Panc1 (cell line): ENCODE data around the gene CDYL.

Experiments
- POLR2AphosphoS5 ChIP-seq: IDR thresholded peaks from 2 replicates; pipeline ENCODE4 v1.6.1; 2012; ENCODE audit warnings: mild to moderate bottlenecking, low read depth, low read length, moderate library complexity
- SIN3A ChIP-seq: IDR thresholded peaks from 2 replicates; pipeline ENCODE4 v1.6.1; 2012; ENCODE audit warnings: low read depth, mild to moderate bottlenecking, low read length, moderate library complexity, borderline replicate concordance; ENCODE audit not compliant: insufficient read depth
- TCF7L2 ChIP-seq: IDR thresholded peaks from 2 replicates; pipeline ENCODE4 v1.6.1; 2011; ENCODE audit warnings: mild to moderate bottlenecking, low read depth, low read length, inconsistent platforms
- TF ChIP-seq, protein P1 (sequence below): fragments of 450-650 bp; IDR thresholded peaks from 2 replicates; pipeline ENCODE4 v1.5.1; 2017; ENCODE audit warnings: mild to moderate bottlenecking
- TF ChIP-seq, protein P2 (sequence below), 2 experiments: IDR thresholded peaks; 2 replicates each; pipeline ENCODE4 v1.6.1; 2011 to 2012; ENCODE audit warnings: low read depth in 2 of 2, control low read depth in 1 of 2, low read length in 1 of 2, mild to moderate bottlenecking in 1 of 2, moderate library complexity in 1 of 2; ENCODE audit not compliant: insufficient read depth in 1 of 2

GRCh38 chr6:4856785-4857184 lies 80.6 kb downstream of the CDYL start:
- TF ChIP-seq, protein P1, sequence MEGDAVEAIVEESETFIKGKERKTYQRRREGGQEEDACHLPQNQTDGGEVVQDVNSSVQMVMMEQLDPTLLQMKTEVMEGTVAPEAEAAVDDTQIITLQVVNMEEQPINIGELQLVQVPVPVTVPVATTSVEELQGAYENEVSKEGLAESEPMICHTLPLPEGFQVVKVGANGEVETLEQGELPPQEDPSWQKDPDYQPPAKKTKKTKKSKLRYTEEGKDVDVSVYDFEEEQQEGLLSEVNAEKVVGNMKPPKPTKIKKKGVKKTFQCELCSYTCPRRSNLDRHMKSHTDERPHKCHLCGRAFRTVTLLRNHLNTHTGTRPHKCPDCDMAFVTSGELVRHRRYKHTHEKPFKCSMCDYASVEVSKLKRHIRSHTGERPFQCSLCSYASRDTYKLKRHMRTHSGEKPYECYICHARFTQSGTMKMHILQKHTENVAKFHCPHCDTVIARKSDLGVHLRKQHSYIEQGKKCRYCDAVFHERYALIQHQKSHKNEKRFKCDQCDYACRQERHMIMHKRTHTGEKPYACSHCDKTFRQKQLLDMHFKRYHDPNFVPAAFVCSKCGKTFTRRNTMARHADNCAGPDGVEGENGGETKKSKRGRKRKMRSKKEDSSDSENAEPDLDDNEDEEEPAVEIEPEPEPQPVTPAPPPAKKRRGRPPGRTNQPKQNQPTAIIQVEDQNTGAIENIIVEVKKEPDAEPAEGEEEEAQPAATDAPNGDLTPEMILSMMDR = peak; percentile 41
- TF ChIP-seq POLR2AphosphoS5 (no peak), SIN3A (no peak), TCF7L2 (no peak)
- TF ChIP-seq, protein P2, sequence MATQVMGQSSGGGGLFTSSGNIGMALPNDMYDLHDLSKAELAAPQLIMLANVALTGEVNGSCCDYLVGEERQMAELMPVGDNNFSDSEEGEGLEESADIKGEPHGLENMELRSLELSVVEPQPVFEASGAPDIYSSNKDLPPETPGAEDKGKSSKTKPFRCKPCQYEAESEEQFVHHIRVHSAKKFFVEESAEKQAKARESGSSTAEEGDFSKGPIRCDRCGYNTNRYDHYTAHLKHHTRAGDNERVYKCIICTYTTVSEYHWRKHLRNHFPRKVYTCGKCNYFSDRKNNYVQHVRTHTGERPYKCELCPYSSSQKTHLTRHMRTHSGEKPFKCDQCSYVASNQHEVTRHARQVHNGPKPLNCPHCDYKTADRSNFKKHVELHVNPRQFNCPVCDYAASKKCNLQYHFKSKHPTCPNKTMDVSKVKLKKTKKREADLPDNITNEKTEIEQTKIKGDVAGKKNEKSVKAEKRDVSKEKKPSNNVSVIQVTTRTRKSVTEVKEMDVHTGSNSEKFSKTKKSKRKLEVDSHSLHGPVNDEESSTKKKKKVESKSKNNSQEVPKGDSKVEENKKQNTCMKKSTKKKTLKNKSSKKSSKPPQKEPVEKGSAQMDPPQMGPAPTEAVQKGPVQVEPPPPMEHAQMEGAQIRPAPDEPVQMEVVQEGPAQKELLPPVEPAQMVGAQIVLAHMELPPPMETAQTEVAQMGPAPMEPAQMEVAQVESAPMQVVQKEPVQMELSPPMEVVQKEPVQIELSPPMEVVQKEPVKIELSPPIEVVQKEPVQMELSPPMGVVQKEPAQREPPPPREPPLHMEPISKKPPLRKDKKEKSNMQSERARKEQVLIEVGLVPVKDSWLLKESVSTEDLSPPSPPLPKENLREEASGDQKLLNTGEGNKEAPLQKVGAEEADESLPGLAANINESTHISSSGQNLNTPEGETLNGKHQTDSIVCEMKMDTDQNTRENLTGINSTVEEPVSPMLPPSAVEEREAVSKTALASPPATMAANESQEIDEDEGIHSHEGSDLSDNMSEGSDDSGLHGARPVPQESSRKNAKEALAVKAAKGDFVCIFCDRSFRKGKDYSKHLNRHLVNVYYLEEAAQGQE (IDR thresholded peaks at IDR 0.05; ENCODE audit: insufficient read depth in 1 of 2, low read depth in 2 of 2, low read length in 1 of 2) = no peak
